GM23338 (cell line): ENCODE results near the gene AIG1. TPM values are rescaled to one million over a fixed set of nuclear protein-coding genes. Genes with fewer than 3 reads are reported as not detected.

Experiments
- ATAC-seq: fragments of 200-7000 bp; cut with Tn5 transposase; 3 replicates; pipeline ENCODE4 v1.9.1; 2020
- DNase-seq: peaks from one replicate; pipeline ENCODE4 v3.0.0-alpha.2; 2015; ENCODE audit warnings: low spot score
- H2AFZ ChIP-seq: fragments of 200-600 bp; sonication (generic); 2 replicates; pipeline ENCODE4 v1.8.0; 2016; ENCODE audit warnings: antibody characterized with exemption, mild to moderate bottlenecking, moderate library complexity
- H3F3A ChIP-seq: fragments of 200-600 bp; sonication (generic); replicated peaks from 2 replicates; pipeline ENCODE4 v1.8.0; 2017; ENCODE audit warnings: antibody characterized with exemption, mixed run types, low read depth
- H3K27ac ChIP-seq: fragments of 200-600 bp; sonication (generic); 2 replicates; pipeline ENCODE4 v1.6.1; 2016; ENCODE audit warnings: low read depth
- H3K27me3 ChIP-seq: fragments of 200-600 bp; sonication (generic); 2 replicates; pipeline ENCODE4 v1.8.0; 2016; ENCODE audit warnings: mild to moderate bottlenecking, mixed run types, moderate library complexity; ENCODE audit not compliant: insufficient read depth
- H3K36me3 ChIP-seq: fragments of 200-600 bp; sonication (generic); 2 replicates; pipeline ENCODE4 v1.8.0; 2016; ENCODE audit warnings: mild to moderate bottlenecking; ENCODE audit not compliant: insufficient read depth
- H3K4me1 ChIP-seq: fragments of 200-600 bp; sonication (generic); 2 replicates; pipeline ENCODE4 v1.8.0; 2016; ENCODE audit warnings: mild to moderate bottlenecking, moderate library complexity; ENCODE audit not compliant: insufficient read depth
- H3K4me2 ChIP-seq: fragments of 200-600 bp; sonication (generic); 2 replicates; pipeline ENCODE4 v1.7.1; 2017; ENCODE audit warnings: mixed run types
- H3K4me3 ChIP-seq: fragments of 200-600 bp; sonication (generic); 2 replicates; pipeline ENCODE4 v1.6.1; 2016; ENCODE audit warnings: mixed run types
- H3K79me2 ChIP-seq: fragments of 200-600 bp; sonication (generic); replicated peaks from 2 replicates; pipeline ENCODE4 v1.8.0; 2017; ENCODE audit warnings: mild to moderate bottlenecking; ENCODE audit not compliant: insufficient read depth
- H3K9me2 ChIP-seq: fragments of 200-600 bp; sonication (generic); 2 replicates; pipeline ENCODE4 v1.8.0; 2017; ENCODE audit not compliant: insufficient read depth
- H4K20me1 ChIP-seq: fragments of 200-600 bp; sonication (generic); replicated peaks from 2 replicates; pipeline ENCODE4 v1.8.0; 2017; ENCODE audit warnings: mild to moderate bottlenecking; ENCODE audit not compliant: insufficient read depth
- H3K27ac Mint-ChIP-seq: 2 replicates; pipeline ENCODE4 v1.8.0; 2020; ENCODE audit warnings: inconsistent platforms, mild to moderate bottlenecking, moderate library complexity, mixed read lengths
- H3K27me3 Mint-ChIP-seq: 3 replicates; pipeline ENCODE4 v1.8.0; 2022; ENCODE audit warnings: low read depth, mild to moderate bottlenecking, moderate library complexity, mixed read lengths, inconsistent platforms; ENCODE audit not compliant: insufficient read depth, poor library complexity
- H3K36me3 Mint-ChIP-seq: 3 replicates; pipeline ENCODE4 v1.8.0; 2021; ENCODE audit warnings: low read depth, mild to moderate bottlenecking, inconsistent platforms, moderate library complexity, mixed read lengths
- H3K4me1 Mint-ChIP-seq: 3 replicates; pipeline ENCODE4 v1.8.0; 2020; ENCODE audit warnings: mild to moderate bottlenecking, inconsistent platforms, mixed read lengths
- H3K4me3 Mint-ChIP-seq: 3 replicates; pipeline ENCODE4 v1.8.0; 2021; ENCODE audit warnings: moderate library complexity, mild to moderate bottlenecking, inconsistent platforms, mixed read lengths
- H3K9me3 Mint-ChIP-seq: 3 replicates; pipeline ENCODE4 v1.8.0; 2020; ENCODE audit warnings: moderate library complexity, mild to moderate bottlenecking, inconsistent platforms, mixed read lengths
- CREB1 ChIP-seq: fragments of 250-450 bp; sonication (Bioruptor Pico); IDR thresholded peaks from 2 replicates; pipeline ENCODE4 v1.5.0; 2020; ENCODE audit warnings: low read depth, mild to moderate bottlenecking, moderate library complexity
- EZH2phosphoT487 ChIP-seq: fragments of 200-600 bp; sonication (generic); IDR thresholded peaks from one replicate; pipeline ENCODE4 v1.8.1; 2018; ENCODE audit warnings: antibody characterized with exemption; ENCODE audit not compliant: unreplicated experiment
- JUNB ChIP-seq: IDR thresholded peaks from one replicate; pipeline ENCODE4 v1.6.1; 2016; ENCODE audit warnings: antibody characterized with exemption; ENCODE audit not compliant: unreplicated experiment
- NANOG ChIP-seq: IDR thresholded peaks from 2 replicates; pipeline ENCODE4 v1.6.1; 2016; ENCODE audit warnings: antibody characterized with exemption, borderline replicate concordance
- POLR2AphosphoS5 ChIP-seq: IDR thresholded peaks from 2 replicates; pipeline ENCODE4 v1.6.1; 2016; ENCODE audit warnings: antibody characterized with exemption, low read depth
- REST ChIP-seq: IDR thresholded peaks from one replicate; pipeline ENCODE4 v1.6.1; 2018; ENCODE audit warnings: antibody characterized with exemption; ENCODE audit not compliant: unreplicated experiment
- ZNF114 ChIP-seq: fragments of 250-450 bp; sonication (Bioruptor Pico); IDR thresholded peaks from 2 replicates; pipeline ENCODE4 v1.5.0; 2020; ENCODE audit warnings: mild to moderate bottlenecking, moderate library complexity
- ZNF331 ChIP-seq: fragments of 250-450 bp; sonication (Bioruptor Pico); IDR thresholded peaks from 2 replicates; pipeline ENCODE4 v1.5.0; 2020; ENCODE audit warnings: low read depth, mild to moderate bottlenecking, moderate library complexity
- polyA plus RNA-seq: library from polyadenylated mRNA; unstranded; fragments of >200 nt; fragmentation: Nextera tagmentation; extraction: Ambion mirVana; gene quantifications from 2 replicates; pipeline ENCODE4 v1.2.1, GENCODE V29; 2016
- total RNA-seq: library from RNA; depleted of rRNA; stranded (reverse); fragments of >200 nt; shearing (Covaris generic); gene quantifications from 2 replicates; pipeline ENCODE4 v1.2.3, GENCODE V29; 2014
- TF ChIP-seq, protein P1 (sequence below), 2 experiments: fragments of 200-600 bp in 1 of 2; sonication (generic) in 1 of 2; conservative IDR thresholded peaks; 2 replicates each; pipeline versions ENCODE4 v1.5.1 to v1.6.1; 2016 to 2017; ENCODE audit warnings: antibody characterized with exemption in 2 of 2, low read depth in 2 of 2, mild to moderate bottlenecking in 2 of 2, moderate library complexity in 1 of 2
- TF ChIP-seq, protein P2 (sequence below): fragments of 250-450 bp; sonication (Bioruptor Pico); IDR thresholded peaks from 2 replicates; pipeline ENCODE4 v1.5.0; 2020; ENCODE audit warnings: mild to moderate bottlenecking, moderate library complexity
- TF ChIP-seq, protein P3 (sequence below): IDR thresholded peaks from 2 replicates; pipeline ENCODE4 v1.6.1; 2016; ENCODE audit warnings: antibody characterized with exemption

AIG1 gene
- total and polyA plus RNA-seq, 2 experiments from 2014 or later: 65.2 to 88.4 TPM

DNA sequence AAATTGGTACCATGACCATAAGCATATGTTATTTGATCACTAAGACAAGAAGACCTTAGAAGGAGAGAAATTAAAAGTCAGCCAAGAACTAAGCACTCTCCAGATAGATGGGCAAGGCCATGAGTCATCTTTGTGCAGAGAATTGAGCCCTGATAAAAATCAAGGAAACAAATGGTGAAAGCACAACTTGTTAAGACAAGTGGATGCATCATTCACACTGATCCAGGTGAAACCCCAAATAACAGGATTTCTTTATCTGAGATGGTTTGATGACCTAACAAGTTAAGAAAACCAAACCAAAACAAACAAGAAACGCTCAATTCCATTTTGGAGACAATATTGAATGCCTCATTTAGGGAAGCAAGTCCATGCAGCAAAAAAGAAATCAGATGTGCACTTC, 268.2 kb downstream of the AIG1 start:
- Histone ChIP-seq H3F3A (no peaks in the 10 kb centered on the region), H4K20me1 (no peaks in the 10 kb centered on the region), H2AFZ (no peak overlapping the region), H3K4me2 (no peak overlapping the region), H3K9me2 (no peaks in the 10 kb centered on the region), H3K4me1 (no peaks in the 10 kb centered on the region), H3K79me2 (no peaks in the 10 kb centered on the region), H3K36me3 (no peaks in the 10 kb centered on the region), H3K4me3 (no peak overlapping the region), H3K27me3 (no peaks in the 10 kb centered on the region), H3K27ac (no peak overlapping the region)
- TF ChIP-seq JUNB: no peak
- TF ChIP-seq, protein P1, sequence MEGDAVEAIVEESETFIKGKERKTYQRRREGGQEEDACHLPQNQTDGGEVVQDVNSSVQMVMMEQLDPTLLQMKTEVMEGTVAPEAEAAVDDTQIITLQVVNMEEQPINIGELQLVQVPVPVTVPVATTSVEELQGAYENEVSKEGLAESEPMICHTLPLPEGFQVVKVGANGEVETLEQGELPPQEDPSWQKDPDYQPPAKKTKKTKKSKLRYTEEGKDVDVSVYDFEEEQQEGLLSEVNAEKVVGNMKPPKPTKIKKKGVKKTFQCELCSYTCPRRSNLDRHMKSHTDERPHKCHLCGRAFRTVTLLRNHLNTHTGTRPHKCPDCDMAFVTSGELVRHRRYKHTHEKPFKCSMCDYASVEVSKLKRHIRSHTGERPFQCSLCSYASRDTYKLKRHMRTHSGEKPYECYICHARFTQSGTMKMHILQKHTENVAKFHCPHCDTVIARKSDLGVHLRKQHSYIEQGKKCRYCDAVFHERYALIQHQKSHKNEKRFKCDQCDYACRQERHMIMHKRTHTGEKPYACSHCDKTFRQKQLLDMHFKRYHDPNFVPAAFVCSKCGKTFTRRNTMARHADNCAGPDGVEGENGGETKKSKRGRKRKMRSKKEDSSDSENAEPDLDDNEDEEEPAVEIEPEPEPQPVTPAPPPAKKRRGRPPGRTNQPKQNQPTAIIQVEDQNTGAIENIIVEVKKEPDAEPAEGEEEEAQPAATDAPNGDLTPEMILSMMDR (conservative IDR thresholded peaks at IDR 0.05; ENCODE audit: low read depth in 2 of 2): no peak
- no peak for TF ChIP-seq ZNF114
- no peak for TF ChIP-seq ZNF331 (CRISPR knock-in tag)
- TF ChIP-seq POLR2AphosphoS5: no peak
- no peak for TF ChIP-seq EZH2phosphoT487
- TF ChIP-seq, protein P2, sequence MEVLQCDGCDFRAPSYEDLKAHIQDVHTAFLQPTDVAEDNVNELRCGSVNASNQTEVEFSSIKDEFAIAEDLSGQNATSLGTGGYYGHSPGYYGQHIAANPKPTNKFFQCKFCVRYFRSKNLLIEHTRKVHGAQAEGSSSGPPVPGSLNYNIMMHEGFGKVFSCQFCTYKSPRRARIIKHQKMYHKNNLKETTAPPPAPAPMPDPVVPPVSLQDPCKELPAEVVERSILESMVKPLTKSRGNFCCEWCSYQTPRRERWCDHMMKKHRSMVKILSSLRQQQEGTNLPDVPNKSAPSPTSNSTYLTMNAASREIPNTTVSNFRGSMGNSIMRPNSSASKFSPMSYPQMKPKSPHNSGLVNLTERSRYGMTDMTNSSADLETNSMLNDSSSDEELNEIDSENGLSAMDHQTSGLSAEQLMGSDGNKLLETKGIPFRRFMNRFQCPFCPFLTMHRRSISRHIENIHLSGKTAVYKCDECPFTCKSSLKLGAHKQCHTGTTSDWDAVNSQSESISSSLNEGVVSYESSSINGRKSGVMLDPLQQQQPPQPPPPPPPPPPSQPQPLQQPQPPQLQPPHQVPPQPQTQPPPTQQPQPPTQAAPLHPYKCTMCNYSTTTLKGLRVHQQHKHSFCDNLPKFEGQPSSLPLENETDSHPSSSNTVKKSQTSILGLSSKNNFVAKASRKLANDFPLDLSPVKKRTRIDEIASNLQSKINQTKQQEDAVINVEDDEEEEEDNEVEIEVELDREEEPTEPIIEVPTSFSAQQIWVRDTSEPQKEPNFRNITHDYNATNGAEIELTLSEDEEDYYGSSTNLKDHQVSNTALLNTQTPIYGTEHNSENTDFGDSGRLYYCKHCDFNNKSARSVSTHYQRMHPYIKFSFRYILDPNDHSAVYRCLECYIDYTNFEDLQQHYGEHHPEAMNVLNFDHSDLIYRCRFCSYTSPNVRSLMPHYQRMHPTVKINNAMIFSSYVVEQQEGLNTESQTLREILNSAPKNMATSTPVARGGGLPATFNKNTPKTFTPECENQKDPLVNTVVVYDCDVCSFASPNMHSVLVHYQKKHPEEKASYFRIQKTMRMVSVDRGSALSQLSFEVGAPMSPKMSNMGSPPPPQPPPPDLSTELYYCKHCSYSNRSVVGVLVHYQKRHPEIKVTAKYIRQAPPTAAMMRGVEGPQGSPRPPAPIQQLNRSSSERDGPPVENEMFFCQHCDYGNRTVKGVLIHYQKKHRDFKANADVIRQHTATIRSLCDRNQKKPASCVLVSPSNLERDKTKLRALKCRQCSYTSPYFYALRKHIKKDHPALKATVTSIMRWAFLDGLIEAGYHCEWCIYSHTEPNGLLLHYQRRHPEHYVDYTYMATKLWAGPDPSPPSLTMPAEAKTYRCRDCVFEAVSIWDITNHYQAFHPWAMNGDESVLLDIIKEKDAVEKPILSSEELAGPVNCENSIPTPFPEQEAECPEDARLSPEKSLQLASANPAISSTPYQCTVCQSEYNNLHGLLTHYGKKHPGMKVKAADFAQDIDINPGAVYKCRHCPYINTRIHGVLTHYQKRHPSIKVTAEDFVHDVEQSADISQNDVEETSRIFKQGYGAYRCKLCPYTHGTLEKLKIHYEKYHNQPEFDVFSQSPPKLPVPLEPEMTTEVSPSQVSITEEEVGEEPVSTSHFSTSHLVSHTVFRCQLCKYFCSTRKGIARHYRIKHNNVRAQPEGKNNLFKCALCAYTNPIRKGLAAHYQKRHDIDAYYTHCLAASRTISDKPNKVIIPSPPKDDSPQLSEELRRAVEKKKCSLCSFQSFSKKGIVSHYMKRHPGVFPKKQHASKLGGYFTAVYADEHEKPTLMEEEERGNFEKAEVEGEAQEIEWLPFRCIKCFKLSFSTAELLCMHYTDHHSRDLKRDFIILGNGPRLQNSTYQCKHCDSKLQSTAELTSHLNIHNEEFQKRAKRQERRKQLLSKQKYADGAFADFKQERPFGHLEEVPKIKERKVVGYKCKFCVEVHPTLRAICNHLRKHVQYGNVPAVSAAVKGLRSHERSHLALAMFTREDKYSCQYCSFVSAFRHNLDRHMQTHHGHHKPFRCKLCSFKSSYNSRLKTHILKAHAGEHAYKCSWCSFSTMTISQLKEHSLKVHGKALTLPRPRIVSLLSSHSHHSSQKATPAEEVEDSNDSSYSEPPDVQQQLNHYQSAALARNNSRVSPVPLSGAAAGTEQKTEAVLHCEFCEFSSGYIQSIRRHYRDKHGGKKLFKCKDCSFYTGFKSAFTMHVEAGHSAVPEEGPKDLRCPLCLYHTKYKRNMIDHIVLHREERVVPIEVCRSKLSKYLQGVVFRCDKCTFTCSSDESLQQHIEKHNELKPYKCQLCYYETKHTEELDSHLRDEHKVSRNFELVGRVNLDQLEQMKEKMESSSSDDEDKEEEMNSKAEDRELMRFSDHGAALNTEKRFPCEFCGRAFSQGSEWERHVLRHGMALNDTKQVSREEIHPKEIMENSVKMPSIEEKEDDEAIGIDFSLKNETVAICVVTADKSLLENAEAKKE (CRISPR knock-in tag): no peak
- no peak for TF ChIP-seq REST
- no peak for TF ChIP-seq CREB1 (CRISPR knock-in tag)
- TF ChIP-seq, protein P3, sequence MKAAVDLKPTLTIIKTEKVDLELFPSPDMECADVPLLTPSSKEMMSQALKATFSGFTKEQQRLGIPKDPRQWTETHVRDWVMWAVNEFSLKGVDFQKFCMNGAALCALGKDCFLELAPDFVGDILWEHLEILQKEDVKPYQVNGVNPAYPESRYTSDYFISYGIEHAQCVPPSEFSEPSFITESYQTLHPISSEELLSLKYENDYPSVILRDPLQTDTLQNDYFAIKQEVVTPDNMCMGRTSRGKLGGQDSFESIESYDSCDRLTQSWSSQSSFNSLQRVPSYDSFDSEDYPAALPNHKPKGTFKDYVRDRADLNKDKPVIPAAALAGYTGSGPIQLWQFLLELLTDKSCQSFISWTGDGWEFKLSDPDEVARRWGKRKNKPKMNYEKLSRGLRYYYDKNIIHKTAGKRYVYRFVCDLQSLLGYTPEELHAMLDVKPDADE: no peak
- TF ChIP-seq NANOG: no peak
- Mint-ChIP-seq H3K4me3 (no peak overlapping the region), H3K27me3 (no peaks in the 10 kb centered on the region), H3K9me3 (no peaks in the 10 kb centered on the region; the same call in 2 of the 3 replicates), H3K4me1 (no peaks in the 10 kb centered on the region), H3K27ac (no peak overlapping the region), H3K36me3 (no peaks in the 10 kb centered on the region)
- no peak for DNase-seq
- ATAC-seq: no peak
